ENCODE data around the gene KRTAP20-2.

- TF ChIP-seq CTCF (conservative IDR thresholded peaks at IDR 0.05; ENCODE audit: low read length) (no peak), EZH2phosphoT487 (IDR thresholded peaks at IDR 0.05; ENCODE audit: borderline replicate concordance) (no peak)
Observed at GRCh38 chr21:30592140-30592539, 42.9 kb upstream of the KRTAP20-2 start, which contains the start of gene KRTAP6-3.

Measured in Loucy (cell line).